DOHH2 (cell line): Measurements from ENCODE around the gene CCNA1.

Experiments
- H3F3A ChIP-seq: fragments of 200-600 bp; sonication (generic), shearing (Covaris generic); 2 replicates; pipeline ENCODE4 v1.6.0; 2016; ENCODE audit warnings: antibody characterized with exemption, mild to moderate bottlenecking; ENCODE audit not compliant: control insufficient read depth, insufficient read depth
- H3K27ac ChIP-seq: fragments of 200-600 bp; sonication (generic); 2 replicates; pipeline ENCODE4 v1.5.1; 2014; ENCODE audit warnings: low read depth, mild to moderate bottlenecking, low read length, moderate library complexity
- H3K27me3 ChIP-seq: fragments of 200-600 bp; sonication (generic); 2 replicates; pipeline ENCODE4 v1.6.1; 2014; ENCODE audit warnings: mild to moderate bottlenecking, low read length, mixed read lengths; ENCODE audit not compliant: control insufficient read depth
- H3K36me3 ChIP-seq: fragments of 200-600 bp; sonication (generic); 2 replicates; pipeline ENCODE4 v1.6.1; 2014; ENCODE audit warnings: mild to moderate bottlenecking, low read length, moderate library complexity, mixed read lengths; ENCODE audit not compliant: control insufficient read depth
- H3K4me1 ChIP-seq: fragments of 200-600 bp; sonication (generic); 2 replicates; pipeline ENCODE4 v1.6.1; 2014; ENCODE audit warnings: mild to moderate bottlenecking, low read length, mixed read lengths; ENCODE audit not compliant: control insufficient read depth
- H3K4me2 ChIP-seq: fragments of 200-600 bp; sonication (generic); 2 replicates; pipeline ENCODE4 v1.6.0; 2014; ENCODE audit warnings: mild to moderate bottlenecking, low read length, moderate library complexity
- H3K4me3 ChIP-seq: fragments of 200-600 bp; sonication (generic); 2 replicates; pipeline ENCODE4 v1.5.1; 2014; ENCODE audit warnings: mild to moderate bottlenecking, low read length, mixed read lengths
- H3K79me2 ChIP-seq: fragments of 200-600 bp; sonication (generic); 2 replicates; pipeline ENCODE4 v1.6.1; 2014; ENCODE audit warnings: mild to moderate bottlenecking, low read length, mixed read lengths; ENCODE audit not compliant: control insufficient read depth
- H3K9me2 ChIP-seq: fragments of 200-600 bp; sonication (generic); replicated peaks from 2 replicates; pipeline ENCODE4 v1.6.1; 2014; ENCODE audit warnings: mild to moderate bottlenecking, low read length, mixed read lengths; ENCODE audit not compliant: control insufficient read depth
- H3K9me3 ChIP-seq: fragments of 200-600 bp; sonication (generic); 2 replicates; pipeline ENCODE4 v1.6.1; 2014; ENCODE audit warnings: antibody characterized with exemption, low read length, mixed read lengths; ENCODE audit not compliant: control insufficient read depth, insufficient read depth
- H4K20me1 ChIP-seq: fragments of 200-600 bp; sonication (generic); 2 replicates; pipeline ENCODE4 v1.6.0; 2014; ENCODE audit warnings: low read depth, mild to moderate bottlenecking, antibody characterized with exemption, low read length, moderate library complexity; ENCODE audit not compliant: control insufficient read depth, insufficient read depth
- EZH2phosphoT487 ChIP-seq: fragments of 200-600 bp; sonication (generic); IDR thresholded peaks from 2 replicates; pipeline ENCODE4 v1.6.1; 2017; ENCODE audit warnings: borderline replicate concordance, mild to moderate bottlenecking, antibody characterized with exemption, low read length, moderate library complexity, mixed read lengths
- TF ChIP-seq, protein P1 (sequence below): fragments of 200-600 bp; sonication (generic); IDR thresholded peaks from one replicate; pipeline ENCODE4 v1.5.1; 2014; ENCODE audit warnings: antibody characterized with exemption, mild to moderate bottlenecking, low read depth, low read length; ENCODE audit not compliant: poor library complexity, severe bottlenecking

CCNA1 gene

DNA sequence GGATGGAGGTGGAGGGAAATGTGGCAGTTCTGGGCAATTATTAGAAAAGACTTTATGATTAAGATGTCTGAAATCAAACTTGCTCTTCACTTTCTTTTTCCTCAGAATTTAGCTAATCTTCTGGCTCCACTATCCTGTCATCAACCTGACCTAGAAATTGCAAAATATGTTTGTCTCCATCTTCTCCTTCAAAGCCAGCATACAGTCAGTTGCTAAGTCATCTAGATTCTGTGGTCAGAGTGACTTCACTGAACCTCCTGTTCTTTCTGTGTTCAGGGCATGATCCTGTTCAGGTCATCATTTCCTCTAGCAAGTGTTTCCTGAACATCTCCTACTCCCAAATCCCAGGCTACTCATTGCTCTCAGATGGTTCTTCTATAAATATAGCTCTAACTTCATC is 10.8 kb upstream of the CCNA1 start:
- no peaks in the 10 kb centered on the region for H3K9me2 ChIP-seq
- H3K9me3 ChIP-seq: no peaks in the 10 kb centered on the region
- H3K27ac ChIP-seq: no peak overlapping the region
- H3K4me3 ChIP-seq: no peak overlapping the region
- TF ChIP-seq EZH2phosphoT487: no peak
- TF ChIP-seq, protein P1, sequence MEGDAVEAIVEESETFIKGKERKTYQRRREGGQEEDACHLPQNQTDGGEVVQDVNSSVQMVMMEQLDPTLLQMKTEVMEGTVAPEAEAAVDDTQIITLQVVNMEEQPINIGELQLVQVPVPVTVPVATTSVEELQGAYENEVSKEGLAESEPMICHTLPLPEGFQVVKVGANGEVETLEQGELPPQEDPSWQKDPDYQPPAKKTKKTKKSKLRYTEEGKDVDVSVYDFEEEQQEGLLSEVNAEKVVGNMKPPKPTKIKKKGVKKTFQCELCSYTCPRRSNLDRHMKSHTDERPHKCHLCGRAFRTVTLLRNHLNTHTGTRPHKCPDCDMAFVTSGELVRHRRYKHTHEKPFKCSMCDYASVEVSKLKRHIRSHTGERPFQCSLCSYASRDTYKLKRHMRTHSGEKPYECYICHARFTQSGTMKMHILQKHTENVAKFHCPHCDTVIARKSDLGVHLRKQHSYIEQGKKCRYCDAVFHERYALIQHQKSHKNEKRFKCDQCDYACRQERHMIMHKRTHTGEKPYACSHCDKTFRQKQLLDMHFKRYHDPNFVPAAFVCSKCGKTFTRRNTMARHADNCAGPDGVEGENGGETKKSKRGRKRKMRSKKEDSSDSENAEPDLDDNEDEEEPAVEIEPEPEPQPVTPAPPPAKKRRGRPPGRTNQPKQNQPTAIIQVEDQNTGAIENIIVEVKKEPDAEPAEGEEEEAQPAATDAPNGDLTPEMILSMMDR: no peak
- H3K79me2 ChIP-seq: no peaks in the 10 kb centered on the region
- H3K4me1 ChIP-seq: no peaks in the 10 kb centered on the region
- no peaks in the 10 kb centered on the region for H3F3A ChIP-seq
- H4K20me1 ChIP-seq: no peaks in the 10 kb centered on the region
- no peaks in the 10 kb centered on the region for H3K27me3 ChIP-seq
- no peaks in the 10 kb centered on the region for H3K36me3 ChIP-seq
- H3K4me2 ChIP-seq: no peak overlapping the region

DNA sequence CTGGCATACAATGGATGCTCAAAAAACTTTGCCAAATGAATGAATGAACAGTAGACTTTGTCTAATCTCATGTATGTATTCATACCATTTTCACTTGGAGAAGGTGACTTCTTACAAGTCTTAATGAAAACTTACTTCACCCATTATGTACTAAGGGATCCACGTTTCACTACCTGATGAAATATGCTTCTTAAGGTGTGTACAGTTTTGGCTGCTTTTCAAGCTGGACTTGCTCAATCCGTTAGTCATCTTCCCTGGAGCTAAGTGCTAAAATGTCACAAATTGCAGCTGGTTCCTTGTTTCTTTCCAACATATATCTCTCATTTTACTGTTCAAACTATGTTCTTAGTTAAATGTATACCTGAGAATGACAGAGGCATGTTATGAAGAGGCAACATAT is 4.2 kb upstream of the CCNA1 start:
- no peak overlapping the region for H3K27ac ChIP-seq
- H3K36me3 ChIP-seq: no peaks in the 10 kb centered on the region
- H4K20me1 ChIP-seq: no peaks in the 10 kb centered on the region
- TF ChIP-seq, protein P1: no peak
- no peak for TF ChIP-seq EZH2phosphoT487
- H3K79me2 ChIP-seq: no peaks in the 10 kb centered on the region
- H3K4me3 ChIP-seq: no peak overlapping the region
- no peaks in the 10 kb centered on the region for H3F3A ChIP-seq
- H3K9me3 ChIP-seq: no peaks in the 10 kb centered on the region
- peaks cover 17% of the 10 kb centered on the region for H3K27me3 ChIP-seq
- no peak overlapping the region for H3K4me2 ChIP-seq
- no peaks in the 10 kb centered on the region for H3K9me2 ChIP-seq
- H3K4me1 ChIP-seq: no peaks in the 10 kb centered on the region

DNA sequence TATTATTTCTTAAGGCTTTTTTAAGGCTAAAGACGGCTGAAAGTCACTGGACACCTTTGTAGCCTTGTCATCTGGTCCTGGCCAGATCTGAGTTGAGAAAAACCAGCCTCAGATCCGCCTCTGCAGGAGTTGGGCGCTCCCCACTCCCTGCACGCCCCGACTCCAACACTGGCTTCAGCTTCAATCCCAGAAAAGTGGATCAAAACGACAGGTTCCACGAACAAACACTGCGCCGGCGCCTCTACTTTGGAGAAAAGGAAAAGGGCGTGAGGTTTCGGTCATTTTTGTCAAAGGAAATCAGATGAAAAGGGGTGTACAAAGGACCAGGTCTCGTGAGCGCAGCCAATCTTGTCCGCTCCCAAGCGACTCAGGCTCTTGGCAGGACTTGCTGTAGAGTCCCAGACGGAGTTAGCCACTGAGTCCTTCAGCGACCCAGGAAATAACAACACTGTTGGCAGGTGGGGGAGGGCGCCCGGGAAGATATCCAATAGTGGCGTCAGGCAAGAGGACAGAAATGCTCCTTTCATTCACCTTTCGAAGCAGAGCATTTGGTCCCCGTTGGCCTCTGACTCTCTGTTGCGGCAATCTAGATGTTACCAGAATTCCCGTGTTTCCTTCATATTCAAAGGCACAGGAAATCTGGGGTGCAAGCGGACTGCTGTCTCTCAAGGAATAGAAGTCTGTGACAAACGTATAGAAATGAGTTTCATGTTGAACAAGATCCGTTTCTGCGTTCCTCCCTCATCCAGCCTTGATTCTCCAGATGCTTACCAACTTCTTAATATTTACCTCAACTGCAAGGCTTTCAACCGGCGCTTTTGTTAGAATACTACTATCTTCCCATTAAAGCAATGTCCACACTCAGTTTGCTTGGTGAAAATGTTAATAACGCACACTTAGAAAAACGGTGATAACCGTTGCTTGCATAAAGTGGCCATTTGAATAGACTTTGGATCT is 1.8 kb upstream of the CCNA1 start:
- H3K79me2 ChIP-seq: no peaks in the 10 kb centered on the region
- H3K27ac ChIP-seq: no peak overlapping the region
- no peaks in the 10 kb centered on the region for H3K4me1 ChIP-seq
- TF ChIP-seq, protein P1: no peak
- TF ChIP-seq EZH2phosphoT487: no peak
- no peaks in the 10 kb centered on the region for H3F3A ChIP-seq
- H3K36me3 ChIP-seq: no peaks in the 10 kb centered on the region
- no peak overlapping the region for H3K4me2 ChIP-seq
- no peaks in the 10 kb centered on the region for H4K20me1 ChIP-seq
- H3K4me3 ChIP-seq: no peak overlapping the region
- no peaks in the 10 kb centered on the region for H3K9me3 ChIP-seq
- H3K27me3 ChIP-seq: peaks cover 17% of the 10 kb centered on the region
- H3K9me2 ChIP-seq: no peaks in the 10 kb centered on the region
